ENCODE results near the gene SLC4A8.
A peak's percentile ranks its signal among the peaks of the same experiment; 100 is the strongest.
"Not testable (repeated sequence)": the region's sequence is repeated elsewhere in the genome, so short reads cannot be mapped to it uniquely, and the experiment has no call there.

Gene SLC4A8

GRCh38 chr12:51480978-51481377 is 56.3 kb downstream of the SLC4A8 start:
- no peak for DNase-seq (ENCODE audit: low read depth in 2 of 2)

GRCh38 chr12:51482929-51483697 is 58.5 kb downstream of the SLC4A8 start:
- peak in 1 of 2 donors; percentile 9 for DNase-seq (ENCODE audit: low read depth in 2 of 2)

- DNase-seq (ENCODE audit: low read depth in 2 of 2), result no peak
These were observed 59.5 kb downstream of the SLC4A8 start for GRCh38 chr12:51484119-51484518.

- no peak for DNase-seq (ENCODE audit: low read depth in 2 of 2)
These were observed 63.6 kb downstream of the SLC4A8 start for GRCh38 chr12:51488281-51488680.

- DNase-seq (ENCODE audit: low read depth in 2 of 2), result no peak
These were observed 68.7 kb downstream of the SLC4A8 start for GRCh38 chr12:51493281-51493680.

- no peak for DNase-seq (ENCODE audit: low read depth in 2 of 2)
These were observed 72.3 kb downstream of the SLC4A8 start for GRCh38 chr12:51496895-51497294.

- no peak for DNase-seq (ENCODE audit: low read depth in 2 of 2)
These were observed 80.2 kb downstream of the SLC4A8 start for GRCh38 chr12:51504851-51505250.

GRCh38 chr12:51505360-51506105 is 80.9 kb downstream of the SLC4A8 start:
- no peak for DNase-seq (ENCODE audit: low read depth in 2 of 2)

GRCh38 chr12:51507178-51507577 is 82.5 kb downstream of the SLC4A8 start:
- DNase-seq (ENCODE audit: low read depth in 2 of 2), result no peak

- DNase-seq (ENCODE audit: low read depth in 2 of 2), result no peak
These were observed 83.7 kb downstream of the SLC4A8 start for GRCh38 chr12:51508285-51508684.

- DNase-seq (ENCODE audit: low read depth in 2 of 2), result no peak
These were observed 87.1 kb downstream of the SLC4A8 start for GRCh38 chr12:51511546-51512260.

GRCh38 chr12:51512438-51512837 is 87.8 kb downstream of the SLC4A8 start:
- DNase-seq (ENCODE audit: low read depth in 2 of 2), result no peak

GRCh38 chr12:51515037-51515436 is 90.4 kb downstream of the SLC4A8 start:
- not testable (repeated sequence) for DNase-seq (ENCODE audit: low read depth in 2 of 2)

GRCh38 chr12:51517316-51517715 is 92.7 kb downstream of the SLC4A8 start:
- DNase-seq (ENCODE audit: low read depth in 2 of 2), result no peak

GRCh38 chr12:51517800-51518199 is 93.2 kb downstream of the SLC4A8 start:
- no peak for DNase-seq (ENCODE audit: low read depth in 2 of 2)

- DNase-seq (ENCODE audit: low read depth in 2 of 2), result no peak
These were observed 95.1 kb downstream of the SLC4A8 start for GRCh38 chr12:51519755-51520154.

- DNase-seq (ENCODE audit: low read depth in 2 of 2), result no peak
These were observed 96.1 kb downstream of the SLC4A8 start for GRCh38 chr12:51520576-51521325.

GRCh38 chr12:51521554-51522276 is 97.1 kb downstream of the SLC4A8 start:
- DNase-seq (ENCODE audit: low read depth in 2 of 2), result no peak

GRCh38 chr12:51522696-51523095 is 98.1 kb downstream of the SLC4A8 start:
- DNase-seq (ENCODE audit: low read depth in 2 of 2), result no peak

GRCh38 chr12:51524386-51524901 is 99.8 kb downstream of the SLC4A8 start:
- DNase-seq (ENCODE audit: low read depth in 2 of 2), result no peak

- DNase-seq (ENCODE audit: low read depth in 2 of 2), result no peak
These were observed 100.9 kb downstream of the SLC4A8 start for GRCh38 chr12:51525518-51525917.

Data from stimulated activated CD4-positive, alpha-beta T cell treated with anti-CD3 and anti-CD28 coated beads, Interleukin-15, amount 100 ng/mL, for 48 hours (primary cell).